Thyroid gland (tissue), 4 donors: ENCODE results near the gene NFYC.

Source experiments
- POLR2A ChIP-seq, 2 donors: fragments of 450-650 bp; IDR thresholded peaks; one replicate each; pipeline ENCODE4 v1.6.1; 2017; ENCODE audit warnings: antibody characterized with exemption in 2 of 2, mild to moderate bottlenecking in 2 of 2, moderate library complexity in 1 of 2
- TF ChIP-seq, protein P1 (sequence below), 6 experiments: fragments of 200-600 bp in 3 of 6; fragments of 450-650 bp in 3 of 6; sonication (generic) in 3 of 6; IDR thresholded peaks; one replicate each; pipeline ENCODE4 v1.5.1; 2016 to 2019; ENCODE audit warnings: antibody characterized with exemption in 6 of 6, mild to moderate bottlenecking in 2 of 6, inconsistent platforms in 1 of 6, moderate library complexity in 1 of 6

- TF ChIP-seq, protein P1, sequence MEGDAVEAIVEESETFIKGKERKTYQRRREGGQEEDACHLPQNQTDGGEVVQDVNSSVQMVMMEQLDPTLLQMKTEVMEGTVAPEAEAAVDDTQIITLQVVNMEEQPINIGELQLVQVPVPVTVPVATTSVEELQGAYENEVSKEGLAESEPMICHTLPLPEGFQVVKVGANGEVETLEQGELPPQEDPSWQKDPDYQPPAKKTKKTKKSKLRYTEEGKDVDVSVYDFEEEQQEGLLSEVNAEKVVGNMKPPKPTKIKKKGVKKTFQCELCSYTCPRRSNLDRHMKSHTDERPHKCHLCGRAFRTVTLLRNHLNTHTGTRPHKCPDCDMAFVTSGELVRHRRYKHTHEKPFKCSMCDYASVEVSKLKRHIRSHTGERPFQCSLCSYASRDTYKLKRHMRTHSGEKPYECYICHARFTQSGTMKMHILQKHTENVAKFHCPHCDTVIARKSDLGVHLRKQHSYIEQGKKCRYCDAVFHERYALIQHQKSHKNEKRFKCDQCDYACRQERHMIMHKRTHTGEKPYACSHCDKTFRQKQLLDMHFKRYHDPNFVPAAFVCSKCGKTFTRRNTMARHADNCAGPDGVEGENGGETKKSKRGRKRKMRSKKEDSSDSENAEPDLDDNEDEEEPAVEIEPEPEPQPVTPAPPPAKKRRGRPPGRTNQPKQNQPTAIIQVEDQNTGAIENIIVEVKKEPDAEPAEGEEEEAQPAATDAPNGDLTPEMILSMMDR (IDR thresholded peaks at IDR 0.05), result no peak
- TF ChIP-seq POLR2A (IDR thresholded peaks at IDR 0.05), result no peak
These were observed 107.9 kb downstream of the NFYC start for GRCh38 chr1:40799351-40799867.
